ENCODE data around the gene DNAH2. TPM values are rescaled to one million over a fixed set of nuclear protein-coding genes. Genes with fewer than 3 reads are reported as not detected.
A peak's percentile ranks its signal among the peaks of the same experiment; 100 is the strongest.
"Not testable (repeated sequence)": the region's sequence is repeated elsewhere in the genome, so short reads cannot be mapped to it uniquely, and the experiment has no call there.

The DNAH2 gene
- polyA plus RNA-seq, 1 donor = 0.52 TPM

DNA sequence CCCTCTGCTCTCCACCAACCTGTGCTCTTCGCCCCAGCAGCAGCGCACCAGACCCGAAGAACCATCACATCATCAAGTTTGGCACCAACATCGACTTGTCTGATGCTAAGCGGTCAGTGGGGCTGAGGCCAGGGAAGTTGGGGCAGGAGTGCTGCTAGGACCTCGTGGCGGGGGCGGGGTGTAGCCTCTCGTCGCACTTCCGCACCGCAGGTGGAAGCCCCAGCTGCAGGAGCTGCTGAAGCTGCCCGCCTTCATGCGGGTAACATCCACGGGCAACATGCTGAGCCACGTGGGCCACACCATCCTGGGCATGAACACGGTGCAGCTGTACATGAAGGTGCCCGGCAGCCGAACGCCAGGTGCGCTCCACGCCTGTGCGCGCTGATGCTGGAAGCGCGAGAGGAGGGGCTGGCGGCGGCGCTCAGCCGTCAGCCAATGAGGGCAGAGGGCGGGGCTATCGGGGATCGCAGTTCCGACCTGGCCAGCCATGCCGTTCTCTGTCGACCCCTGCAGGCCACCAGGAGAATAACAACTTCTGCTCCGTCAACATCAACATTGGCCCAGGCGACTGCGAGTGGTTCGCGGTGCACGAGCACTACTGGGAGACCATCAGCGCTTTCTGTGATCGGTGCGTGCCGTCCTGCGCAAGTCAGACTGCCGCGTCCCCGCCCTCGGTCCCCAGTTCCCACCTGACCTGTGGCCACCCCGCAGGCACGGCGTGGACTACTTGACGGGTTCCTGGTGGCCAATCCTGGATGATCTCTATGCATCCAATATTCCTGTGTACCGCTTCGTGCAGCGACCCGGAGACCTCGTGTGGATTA lies 134.1 kb downstream of the DNAH2 start:
- peak; percentile 87 for DNase-seq

DNA sequence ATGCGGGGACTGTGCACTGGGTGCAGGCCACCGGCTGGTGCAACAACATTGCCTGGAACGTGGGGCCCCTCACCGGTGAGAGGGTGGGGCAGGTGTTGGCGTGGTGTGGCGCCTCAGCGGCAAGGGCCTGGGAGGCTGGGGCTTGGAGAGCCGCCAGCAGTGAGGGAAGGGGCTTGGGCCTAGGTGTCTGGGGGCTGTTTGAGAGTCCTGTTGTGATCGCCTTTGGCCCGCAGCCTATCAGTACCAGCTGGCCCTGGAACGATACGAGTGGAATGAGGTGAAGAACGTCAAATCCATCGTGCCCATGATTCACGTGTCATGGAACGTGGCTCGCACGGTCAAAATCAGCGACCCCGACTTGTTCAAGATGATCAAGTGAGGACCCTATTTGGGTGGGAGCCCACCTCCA lies 134.7 kb downstream of the DNAH2 start:
- DNase-seq = no peak

DNA sequence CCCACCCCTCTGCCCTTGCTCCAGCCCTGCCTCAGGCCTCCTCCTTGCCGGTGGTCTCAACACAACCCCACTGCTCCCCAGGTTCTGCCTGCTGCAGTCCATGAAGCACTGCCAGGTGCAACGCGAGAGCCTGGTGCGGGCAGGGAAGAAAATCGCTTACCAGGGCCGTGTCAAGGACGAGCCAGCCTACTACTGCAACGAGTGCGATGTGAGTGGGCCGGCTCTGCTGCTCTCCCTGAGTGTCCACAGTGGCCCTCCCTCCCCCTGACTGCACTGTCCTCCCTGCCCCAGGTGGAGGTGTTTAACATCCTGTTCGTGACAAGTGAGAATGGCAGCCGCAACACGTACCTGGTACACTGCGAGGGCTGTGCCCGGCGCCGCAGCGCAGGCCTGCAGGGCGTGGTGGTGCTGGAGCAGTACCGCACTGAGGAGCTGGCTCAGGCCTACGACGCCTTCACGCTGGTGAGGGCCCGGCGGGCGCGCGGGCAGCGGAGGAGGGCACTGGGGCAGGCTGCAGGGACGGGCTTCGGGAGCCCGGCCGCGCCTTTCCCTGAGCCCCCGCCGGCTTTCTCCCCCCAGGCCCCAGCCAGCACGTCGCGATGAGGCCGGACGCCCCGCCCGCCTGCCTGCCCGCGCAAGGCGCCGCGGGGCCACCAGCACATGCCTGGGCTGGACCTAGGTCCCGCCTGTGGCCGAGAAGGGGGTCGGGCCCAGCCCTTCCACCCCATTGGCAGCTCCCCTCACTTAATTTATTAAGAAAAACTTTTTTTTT lies 135.6 kb downstream of the DNAH2 start:
- no peak for DNase-seq

- DNase-seq = no peak
Measured at GRCh38 chr17:7853691-7854038, 136.1 kb downstream of the DNAH2 start.

DNA sequence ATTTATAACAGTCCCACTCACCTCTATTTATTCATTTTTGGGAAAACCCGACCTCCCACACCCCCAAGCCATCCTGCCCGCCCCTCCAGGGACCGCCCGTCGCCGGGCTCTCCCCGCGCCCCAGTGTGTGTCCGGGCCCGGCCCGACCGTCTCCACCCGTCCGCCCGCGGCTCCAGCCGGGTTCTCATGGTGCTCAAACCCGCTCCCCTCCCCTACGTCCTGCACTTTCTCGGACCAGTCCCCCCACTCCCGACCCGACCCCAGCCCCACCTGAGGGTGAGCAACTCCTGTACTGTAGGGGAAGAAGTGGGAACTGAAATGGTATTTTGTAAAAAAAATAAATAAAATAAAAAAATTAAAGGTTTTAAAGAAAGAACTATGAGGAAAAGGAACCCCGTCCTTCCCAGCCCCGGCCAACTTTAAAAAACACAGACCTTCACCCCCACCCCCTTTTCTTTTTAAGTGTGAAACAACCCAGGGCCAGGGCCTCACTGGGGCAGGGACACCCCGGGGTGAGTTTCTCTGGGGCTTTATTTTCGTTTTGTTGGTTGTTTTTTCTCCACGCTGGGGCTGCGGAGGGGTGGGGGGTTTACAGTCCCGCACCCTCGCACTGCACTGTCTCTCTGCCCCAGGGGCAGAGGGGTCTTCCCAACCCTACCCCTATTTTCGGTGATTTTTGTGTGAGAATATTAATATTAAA lies 136.7 kb downstream of the DNAH2 start:
- DNase-seq = no peak

DNA sequence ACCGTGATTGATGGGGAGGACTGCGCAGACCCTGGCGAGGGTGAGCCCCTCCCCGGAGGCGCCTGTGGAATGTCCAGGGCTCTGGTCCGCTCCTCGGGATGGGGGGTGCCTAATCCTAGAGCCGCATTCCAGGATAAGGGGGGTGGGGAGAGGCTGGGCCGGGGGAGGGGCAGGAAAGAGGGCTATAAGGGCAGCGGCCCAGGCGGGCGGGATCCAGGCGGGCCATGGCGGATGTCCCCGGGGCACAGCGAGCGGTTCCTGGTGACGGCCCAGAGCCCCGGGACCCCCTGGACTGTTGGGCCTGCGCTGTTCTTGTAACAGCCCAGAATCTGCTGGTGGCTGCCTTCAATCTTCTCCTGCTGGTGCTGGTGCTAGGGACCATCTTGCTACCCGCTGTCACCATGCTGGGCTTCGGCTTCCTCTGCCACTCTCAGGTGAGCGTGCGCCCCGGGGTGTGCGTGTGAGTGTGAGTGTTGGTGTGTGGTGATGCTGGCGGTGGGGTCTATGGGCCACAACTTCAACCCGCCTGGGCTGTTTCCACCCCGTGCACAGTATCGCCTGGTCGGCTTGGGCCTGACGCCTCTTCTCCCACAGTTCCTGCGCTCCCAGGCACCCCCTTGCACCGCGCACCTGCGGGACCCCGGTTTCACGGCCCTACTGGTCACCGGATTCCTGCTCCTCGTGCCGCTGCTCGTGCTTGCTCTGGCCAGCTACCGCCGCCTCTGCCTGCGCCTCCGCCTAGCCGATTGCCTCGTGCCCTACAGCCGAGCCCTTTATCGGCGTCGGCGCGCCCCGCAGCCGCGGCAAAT lies 137.5 kb downstream of the DNAH2 start, which contains the start of gene TMEM88:
TMEM88 (plus strand) TSS at position 216 of the 809 bp plus-strand sequence; CDS start at position 225, 9 bp downstream.
- DNase-seq = peak; percentile 40

- DNase-seq = no peak
Measured at GRCh38 chr17:7855660-7856010, 138.1 kb downstream of the DNAH2 start.

DNA sequence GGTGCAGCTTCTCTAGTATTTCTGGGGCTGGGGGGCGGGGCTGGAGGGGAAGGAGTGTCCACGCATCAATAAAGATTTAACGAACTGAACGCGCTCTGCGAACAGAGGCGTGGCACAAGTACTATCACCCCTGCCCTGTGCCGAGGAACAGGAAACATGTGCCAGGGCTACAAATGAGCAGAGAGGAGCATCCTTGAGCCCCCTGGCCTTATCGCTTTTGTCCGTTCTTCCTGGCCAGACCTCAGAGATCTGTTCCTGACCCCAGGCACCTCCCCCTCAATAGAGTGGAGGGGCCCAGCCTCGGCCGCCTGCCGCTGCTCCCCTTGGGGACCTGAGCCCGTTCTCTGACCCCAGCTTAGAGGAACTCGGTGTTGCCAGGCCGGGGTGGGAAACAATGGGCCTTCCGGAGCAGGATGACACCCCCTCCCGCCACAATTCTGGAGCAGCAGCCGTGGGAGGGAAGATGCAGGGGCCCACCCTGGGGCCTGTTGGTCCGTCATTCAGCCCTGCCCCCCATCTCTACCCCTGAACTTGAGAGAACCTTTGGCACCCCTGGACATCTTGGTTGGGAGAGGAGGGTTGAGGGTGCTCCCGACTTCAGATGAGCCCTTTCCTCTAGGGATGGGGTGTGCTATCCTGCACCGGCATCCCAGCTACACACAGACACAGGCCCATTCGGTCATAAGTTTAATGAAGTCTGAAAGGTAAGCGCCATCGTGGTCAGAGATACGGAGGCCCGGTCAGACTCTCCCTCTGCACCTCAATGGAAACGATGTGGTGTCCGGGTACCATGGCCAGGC lies 138.7 kb downstream of the DNAH2 start:
- DNase-seq = peak; percentile 35

GRCh38 chr17:7856811-7857712 lies 139.5 kb downstream of the DNAH2 start, which contains the start of gene NAA38:
NAA38 (minus strand) TSS chr17:7857559; CDS start chr17:7857463, 96 bp downstream.
- DNase-seq = peak; percentile 99

DNA sequence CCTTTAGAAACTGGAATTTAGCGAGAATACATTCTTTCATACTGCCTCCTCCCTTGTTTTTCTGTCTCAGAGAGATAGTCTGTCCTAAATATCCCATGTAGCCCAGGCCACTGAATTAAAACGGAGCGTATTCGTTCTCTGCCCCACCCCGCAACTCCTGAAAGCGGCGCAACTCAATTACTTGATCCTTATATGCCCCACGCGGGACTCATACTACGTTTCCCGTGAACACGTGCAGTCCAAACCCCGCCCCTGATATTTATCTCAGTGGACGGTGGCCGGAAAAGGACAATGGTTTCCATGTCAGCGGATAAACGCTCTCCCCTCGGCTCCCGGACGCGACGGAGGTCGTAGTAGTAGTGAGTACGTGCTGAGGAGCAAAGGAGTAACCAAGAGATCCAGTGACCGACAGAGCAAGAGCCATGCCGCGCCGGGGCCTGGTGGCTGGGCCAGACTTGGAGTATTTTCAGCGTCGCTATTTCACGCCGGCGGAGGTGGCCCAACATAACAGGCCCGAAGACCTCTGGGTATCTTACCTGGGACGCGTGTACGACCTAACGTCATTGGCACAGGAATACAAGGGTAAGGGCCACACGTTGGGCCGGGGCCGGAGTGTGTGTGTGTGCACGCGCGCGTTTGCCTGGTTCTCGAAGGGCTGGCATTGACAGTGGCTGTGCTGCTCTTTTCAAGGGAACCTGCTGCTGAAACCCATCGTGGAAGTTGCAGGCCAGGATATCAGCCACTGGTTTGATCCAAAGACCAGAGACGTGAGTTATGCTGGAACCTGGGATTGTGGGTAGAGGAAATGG lies 140.4 kb downstream of the DNAH2 start, which contains the start of gene CYB5D1:
CYB5D1 (plus strand) TSS at position 291 of the 809 bp plus-strand sequence; CDS start at position 423, 132 bp downstream.
- DNase-seq = peak; percentile 95

DNA sequence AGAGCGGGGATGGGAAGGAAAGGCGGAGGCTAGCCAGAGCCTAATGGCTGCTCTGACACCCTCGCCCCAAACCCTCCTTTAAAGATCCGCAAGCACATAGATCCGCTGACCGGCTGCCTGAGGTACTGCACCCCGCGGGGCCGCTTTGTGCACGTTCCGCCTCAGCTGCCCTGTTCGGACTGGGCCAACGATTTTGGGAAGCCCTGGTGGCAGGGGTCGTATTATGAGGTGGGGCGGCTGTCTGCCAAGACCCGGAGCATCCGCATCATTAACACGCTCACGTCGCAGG lies 140.9 kb downstream of the DNAH2 start:
- DNase-seq = no peak

- no peak for DNase-seq
Measured at GRCh38 chr17:7859028-7859427, 141.5 kb downstream of the DNAH2 start.

DNA sequence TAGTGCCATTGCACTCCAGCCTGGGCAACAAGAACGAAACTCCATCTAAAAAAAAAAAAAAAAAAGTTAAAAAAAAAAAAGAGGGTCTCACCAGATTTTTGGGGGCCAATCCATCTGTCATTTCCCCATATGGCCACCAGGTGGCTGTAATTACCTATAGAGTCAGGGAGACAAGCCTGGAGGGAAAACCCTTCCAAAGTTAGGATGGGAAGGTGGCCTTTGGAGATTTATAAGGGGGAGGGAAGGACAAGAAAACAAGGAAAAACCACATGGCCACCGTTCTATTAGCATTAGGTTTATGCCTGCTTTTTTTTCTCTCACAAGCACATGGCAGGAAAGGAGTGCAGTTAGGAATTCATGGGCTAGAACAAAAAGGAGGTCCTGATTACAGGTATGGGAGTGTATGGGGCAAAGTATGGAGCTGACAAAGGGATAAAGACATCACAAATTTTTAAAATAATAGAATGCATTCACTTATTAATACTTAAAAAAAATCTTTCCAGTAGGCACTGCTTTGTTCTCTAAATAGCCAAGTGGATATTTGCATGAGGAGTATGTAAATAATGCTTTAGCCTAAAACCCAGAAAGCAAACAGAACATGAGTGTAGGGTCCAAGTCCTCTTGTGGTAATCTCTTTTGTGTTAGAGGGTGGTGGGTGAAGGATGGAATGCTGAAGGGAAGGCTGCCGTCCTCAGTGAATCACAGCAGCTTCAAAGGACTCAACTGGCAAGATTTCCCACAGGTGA lies 145.3 kb downstream of the DNAH2 start:
- DNase-seq = peak; percentile 70

DNA sequence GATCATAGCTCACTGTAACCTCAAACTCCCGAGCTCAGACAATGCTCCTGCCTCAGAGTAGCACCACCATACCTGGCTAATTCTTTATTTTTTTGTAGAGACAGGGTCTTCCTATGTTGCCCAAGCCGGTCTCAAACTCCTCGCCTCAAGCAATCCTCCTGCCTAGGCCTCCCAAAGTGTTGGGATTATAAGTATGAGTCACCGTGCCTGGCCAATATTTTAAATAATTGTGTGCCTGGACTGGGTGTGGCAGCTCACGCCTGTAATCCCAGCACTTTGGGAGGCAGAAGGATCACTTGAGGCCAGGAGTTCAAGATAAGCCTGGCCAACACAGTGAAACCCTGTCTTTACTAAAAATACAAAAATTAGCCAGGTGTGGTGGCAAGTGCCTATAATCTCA lies 146.8 kb downstream of the DNAH2 start:
- not testable (repeated sequence) for DNase-seq

DNA sequence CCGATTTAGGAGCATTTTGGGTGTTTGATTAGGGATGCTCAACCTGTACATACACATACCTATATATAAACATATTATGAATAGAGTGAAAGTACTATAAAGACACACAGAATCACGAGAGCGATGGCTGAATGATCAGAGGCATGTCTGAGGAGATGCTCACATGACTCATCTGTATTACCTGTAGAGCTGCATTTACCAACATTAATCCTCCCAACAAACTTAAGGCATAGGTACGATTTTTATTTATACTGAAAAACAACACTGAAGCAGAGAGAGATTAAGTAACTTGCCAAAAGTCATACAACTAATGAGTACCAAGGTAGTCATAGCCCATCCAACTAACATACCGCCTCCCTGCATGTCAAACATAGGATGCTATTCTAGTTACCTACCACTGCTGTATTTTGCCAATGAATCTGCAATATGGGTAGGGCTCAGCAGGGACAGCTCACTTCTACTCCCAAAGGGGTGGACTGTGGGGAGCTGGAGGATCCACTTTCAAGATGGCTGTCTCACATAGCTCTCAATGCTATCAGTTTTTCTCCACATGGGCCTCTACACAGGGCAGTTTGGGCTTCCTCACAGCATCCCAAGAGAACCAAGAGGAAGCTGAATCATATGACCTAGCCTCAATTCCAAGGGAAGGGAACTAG lies 147.6 kb downstream of the DNAH2 start:
- DNase-seq = no peak

GRCh38 chr17:7867881-7868329 lies 150.4 kb downstream of the DNAH2 start:
- no peak for DNase-seq

GRCh38 chr17:7873051-7873450 lies 155.5 kb downstream of the DNAH2 start:
- no peak for DNase-seq
